Stimulated activated CD8-positive, alpha-beta memory T cell treated with anti-CD3 and anti-CD28 coated beads, Interleukin-4, amount 100 ng/mL, for 24 hours (primary cell): Measurements from ENCODE around the gene KCNAB1.

Source experiments
- DNase-seq: peaks from one replicate; pipeline ENCODE4 v3.0.0-alpha.2; 2020; ENCODE audit warnings: low read depth

The KCNAB1 gene

GRCh38 chr3:156323466-156323865 is 203.1 kb downstream of the KCNAB1 start:
- DNase-seq: no peak

GRCh38 chr3:156330415-156330814 is 210.0 kb downstream of the KCNAB1 start:
- DNase-seq: no peak

- DNase-seq: no peak
Observed at GRCh38 chr3:156332304-156332703, 211.9 kb downstream of the KCNAB1 start.

GRCh38 chr3:156334841-156335545 is 214.6 kb downstream of the KCNAB1 start:
- DNase-seq: no peak

- no peak for DNase-seq
Observed at GRCh38 chr3:156339491-156339890, 219.1 kb downstream of the KCNAB1 start.

GRCh38 chr3:156341332-156341731 is 221.0 kb downstream of the KCNAB1 start:
- no peak for DNase-seq

- DNase-seq: no peak
Observed at GRCh38 chr3:156341831-156342416, 221.5 kb downstream of the KCNAB1 start.

GRCh38 chr3:156344215-156344614 is 223.8 kb downstream of the KCNAB1 start:
- DNase-seq: no peak

GRCh38 chr3:156349111-156349510 is 228.7 kb downstream of the KCNAB1 start:
- no peak for DNase-seq

GRCh38 chr3:156349978-156350377 is 229.6 kb downstream of the KCNAB1 start:
- DNase-seq: no peak

- no peak for DNase-seq
Observed at GRCh38 chr3:156350781-156351180, 230.4 kb downstream of the KCNAB1 start.

- no peak for DNase-seq
Observed at GRCh38 chr3:156351783-156352182, 231.4 kb downstream of the KCNAB1 start.

- no peak for DNase-seq
Observed at GRCh38 chr3:156352728-156353127, 232.3 kb downstream of the KCNAB1 start.

- DNase-seq: no peak
Observed at GRCh38 chr3:156353563-156353962, 233.2 kb downstream of the KCNAB1 start.

GRCh38 chr3:156356537-156357363 is 236.4 kb downstream of the KCNAB1 start:
- DNase-seq: no peak

- no peak for DNase-seq
Observed at GRCh38 chr3:156358232-156358631, 237.9 kb downstream of the KCNAB1 start.

GRCh38 chr3:156359368-156359767 is 239.0 kb downstream of the KCNAB1 start:
- DNase-seq: no peak

GRCh38 chr3:156360083-156360482 is 239.7 kb downstream of the KCNAB1 start:
- DNase-seq: no peak

- DNase-seq: no peak
Observed at GRCh38 chr3:156360963-156361362, 240.6 kb downstream of the KCNAB1 start.

- DNase-seq: no peak
Observed at GRCh38 chr3:156366559-156366958, 246.2 kb downstream of the KCNAB1 start.

- DNase-seq: no peak
Observed at GRCh38 chr3:156368189-156368588, 247.8 kb downstream of the KCNAB1 start.

- no peak for DNase-seq
Observed at GRCh38 chr3:156371701-156372100, 251.3 kb downstream of the KCNAB1 start.

GRCh38 chr3:156373095-156373494 is 252.7 kb downstream of the KCNAB1 start:
- no peak for DNase-seq
